HG02981 (cell line): ENCODE results near the gene SENP5.

Experiments used
- ATAC-seq: cut with Tn5 transposase; IDR thresholded peaks from one replicate; pipeline ENCODE4 v1.9.1; 2021; ENCODE audit warnings: mild to moderate bottlenecking, moderate library complexity; ENCODE audit not compliant: unreplicated experiment

Gene SENP5

DNA sequence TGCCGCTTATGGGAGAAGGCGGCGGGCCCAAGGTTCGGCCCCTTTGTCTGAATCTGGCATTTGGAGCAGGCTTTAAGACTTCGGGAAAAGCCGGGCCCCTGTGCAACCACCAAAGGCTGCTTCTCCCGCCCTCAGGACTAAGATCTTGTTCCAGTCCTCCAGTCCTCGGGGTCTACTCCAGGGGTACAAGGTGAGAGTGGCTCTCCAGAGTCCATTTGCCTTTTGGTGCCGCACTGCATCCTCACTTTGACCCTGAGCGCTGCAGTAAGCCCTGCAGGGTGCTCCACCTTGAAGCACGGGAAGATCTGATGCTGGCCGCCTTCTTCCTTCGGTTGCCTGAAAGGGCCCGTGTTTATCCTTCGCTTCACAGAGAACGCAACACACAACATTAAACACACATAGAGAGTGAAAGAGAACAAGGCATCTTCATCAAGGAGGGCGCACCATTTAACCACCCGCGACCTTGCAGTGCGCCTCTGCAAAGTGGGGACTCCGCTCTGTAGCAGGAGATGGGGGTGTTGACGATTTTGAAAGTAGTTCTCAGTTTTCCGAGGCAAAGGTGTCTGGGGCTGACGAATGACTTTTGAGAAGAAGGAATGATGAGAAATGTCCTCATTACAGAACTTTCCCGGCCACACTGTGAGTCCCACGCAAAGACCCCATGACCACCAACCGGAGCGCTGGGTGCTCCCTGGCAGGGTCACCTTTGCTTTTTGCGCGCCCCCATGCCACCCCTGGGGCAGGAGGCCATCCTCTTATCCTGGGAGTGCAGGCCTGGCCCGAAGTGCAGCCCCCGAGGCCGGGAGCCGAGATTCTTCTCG lies 99.9 kb downstream of the SENP5 start:
- ATAC-seq: no peak

DNA sequence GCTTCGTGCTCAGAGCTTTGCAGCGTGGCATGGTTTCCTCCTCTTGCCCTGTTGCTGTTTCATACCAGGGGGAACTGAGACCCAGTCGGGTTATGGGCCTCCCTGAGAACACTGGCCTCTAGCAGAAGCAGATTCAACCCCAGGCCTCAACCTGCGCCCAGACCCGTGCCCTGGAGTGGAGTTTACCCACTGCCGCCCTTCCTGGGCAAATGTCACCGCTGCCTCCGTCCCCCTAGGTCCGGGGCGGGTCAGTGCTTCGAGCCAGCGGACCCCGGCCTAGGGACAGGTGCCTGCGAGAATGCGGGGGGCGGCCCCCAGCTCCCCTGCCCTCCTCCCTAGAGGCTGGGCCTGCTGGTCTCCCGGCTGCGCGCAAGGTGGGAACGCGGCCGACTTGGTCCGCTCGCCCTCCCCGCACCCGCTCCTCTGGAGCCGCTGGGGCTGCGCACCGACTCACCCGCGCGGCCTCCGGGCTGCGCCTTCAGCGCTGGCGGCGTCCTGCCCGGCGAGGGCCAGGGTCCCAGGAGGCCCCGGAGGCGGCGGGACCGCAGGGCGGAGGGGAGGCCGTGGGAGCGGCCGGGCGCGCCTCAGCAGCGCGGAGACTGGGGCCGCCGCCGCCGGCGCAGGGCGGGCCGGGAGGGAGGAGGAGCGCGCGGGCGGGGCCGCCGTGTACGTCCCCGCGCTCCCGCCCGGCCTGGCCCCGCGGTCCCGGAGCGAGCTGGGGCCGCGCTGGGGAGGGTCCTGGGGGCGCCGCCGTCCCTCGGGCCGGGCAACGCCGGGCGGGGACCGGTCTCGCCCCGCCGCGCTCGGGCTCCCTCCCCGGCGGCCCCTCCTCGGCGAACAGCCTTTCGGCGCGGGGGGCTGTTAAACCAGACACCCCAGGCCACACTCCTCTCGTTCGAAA lies 100.8 kb downstream of the SENP5 start, which contains the start of gene PIGZ:
TSS of gene PIGZ (minus strand) at position 601 of the 901 bp plus-strand sequence. CDS start 16,802 bp downstream, outside the sequence.
- peak; percentile 43 for ATAC-seq

DNA sequence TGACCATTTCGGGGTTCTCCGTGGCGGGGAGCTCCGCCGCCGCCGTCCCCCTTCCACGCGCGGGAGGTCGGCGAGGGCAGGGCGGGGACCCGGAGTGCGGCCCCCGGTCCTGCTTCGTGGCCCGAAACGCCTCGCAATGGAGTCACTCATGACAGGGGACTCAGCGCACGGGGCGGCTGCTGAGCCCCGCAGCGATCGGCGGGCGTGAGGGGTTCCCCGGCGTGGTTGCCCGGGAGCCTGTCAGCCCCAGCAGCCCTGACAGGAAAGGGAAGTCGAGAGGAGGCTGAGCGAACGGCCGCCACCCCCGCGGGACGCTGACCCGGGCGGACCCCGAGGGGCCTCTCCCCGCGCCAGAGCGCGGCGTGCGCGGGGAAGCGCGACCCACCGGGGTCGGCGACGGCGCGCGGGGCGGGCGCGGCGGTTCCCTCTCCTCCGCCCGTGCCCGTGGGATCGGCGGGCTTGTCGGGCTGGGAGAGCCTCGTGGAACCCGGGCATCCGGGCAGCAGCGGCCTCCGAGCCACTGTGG lies 101.5 kb downstream of the SENP5 start:
- peak; percentile 45 for ATAC-seq

DNA sequence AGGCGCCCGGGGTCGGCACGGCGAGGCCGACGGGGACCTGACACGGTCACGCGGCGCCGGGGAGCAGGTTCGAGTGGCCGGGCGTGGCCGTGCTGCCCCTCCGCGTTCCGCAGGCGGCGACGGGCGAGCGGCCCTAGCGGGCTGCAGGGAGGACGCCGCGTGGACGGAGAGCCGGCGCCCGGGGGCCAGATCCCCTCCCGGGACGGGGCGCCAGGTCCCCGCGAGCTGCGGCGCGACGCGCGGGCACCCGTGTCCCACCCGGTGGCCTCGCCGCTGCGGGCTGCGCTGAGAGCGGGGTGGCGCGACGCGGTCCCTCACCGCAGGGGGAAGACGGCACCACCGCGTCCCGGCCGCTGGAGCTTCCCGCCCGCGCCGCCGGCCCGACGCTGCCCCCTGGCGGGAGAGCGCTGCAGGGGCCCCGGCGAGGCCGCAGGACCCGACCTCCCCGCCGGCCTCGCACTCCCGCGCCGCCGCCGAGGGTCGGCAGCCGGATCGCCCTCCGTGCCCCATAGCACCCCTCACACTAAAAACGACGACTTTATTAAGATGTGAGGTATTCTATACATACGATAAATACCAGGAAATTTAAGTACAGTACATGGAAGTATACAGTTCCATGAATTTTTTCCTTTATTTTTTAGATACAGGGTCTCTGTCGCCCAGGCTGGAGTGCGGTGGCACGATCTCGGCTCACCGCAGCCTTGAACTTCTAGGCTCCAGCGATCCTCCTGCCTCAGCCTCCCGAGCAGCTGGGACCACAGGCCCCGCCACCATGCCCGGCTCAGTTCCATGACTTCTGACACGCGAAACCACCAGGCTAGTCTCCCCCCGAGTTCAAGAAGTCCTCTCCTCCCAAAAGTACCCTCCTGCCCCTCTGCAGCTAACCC lies 102.2 kb downstream of the SENP5 start:
- ATAC-seq: peak; percentile 45

DNA sequence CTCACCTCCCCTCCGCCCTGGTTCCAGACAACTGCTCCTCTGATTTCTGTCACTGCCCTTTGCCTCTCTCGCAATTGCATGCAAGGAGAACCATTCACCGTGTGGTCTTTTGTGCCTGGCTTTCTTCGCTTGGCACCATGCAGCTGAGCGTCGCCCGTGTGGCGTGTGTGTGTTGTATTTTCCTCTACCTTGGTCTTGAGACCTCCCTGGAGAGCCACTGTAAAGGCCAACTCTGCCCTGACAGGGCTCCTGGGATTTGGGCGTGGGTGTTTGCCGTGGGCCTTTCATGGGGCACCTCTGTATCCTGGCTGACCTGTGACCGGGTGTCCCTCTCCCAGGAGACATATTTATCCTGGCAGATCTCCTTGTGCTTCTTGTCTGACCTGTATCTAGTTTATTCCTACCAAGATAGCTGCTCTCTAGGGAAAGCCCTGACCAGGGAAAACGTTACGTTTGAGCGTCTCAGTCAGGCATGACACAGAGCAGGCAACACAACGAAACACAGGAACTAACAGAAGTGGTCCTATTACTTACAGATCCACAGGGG lies 102.9 kb downstream of the SENP5 start:
- ATAC-seq: no peak

DNA sequence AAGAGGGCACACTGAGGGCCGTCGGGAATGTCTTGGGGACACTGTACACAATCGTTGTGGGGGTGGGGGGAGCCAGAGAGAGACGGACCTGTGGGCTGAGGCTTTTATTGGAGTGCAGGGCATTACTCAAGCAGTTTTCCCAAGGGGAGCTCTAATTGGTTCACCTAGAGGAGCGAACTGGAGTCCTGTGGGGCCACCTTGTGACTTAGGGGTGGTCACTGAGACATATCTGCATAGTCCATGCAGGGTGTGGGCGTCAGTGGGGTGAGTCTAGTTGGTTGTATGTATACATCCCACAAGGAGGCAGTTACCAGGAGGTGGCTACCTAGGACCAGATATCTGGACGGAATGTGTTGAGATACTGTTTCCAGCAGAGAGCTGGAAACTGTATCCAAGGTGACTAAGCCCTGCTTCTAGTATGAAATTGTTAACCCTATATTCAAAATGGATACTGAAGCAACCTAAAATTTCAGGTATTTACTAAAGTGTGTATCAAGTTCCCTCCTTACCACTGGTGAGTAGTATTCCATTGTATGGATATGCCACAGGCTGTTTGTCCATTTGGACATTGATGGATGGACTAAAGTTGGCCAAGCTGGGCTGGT lies 103.5 kb downstream of the SENP5 start:
- no peak for ATAC-seq

DNA sequence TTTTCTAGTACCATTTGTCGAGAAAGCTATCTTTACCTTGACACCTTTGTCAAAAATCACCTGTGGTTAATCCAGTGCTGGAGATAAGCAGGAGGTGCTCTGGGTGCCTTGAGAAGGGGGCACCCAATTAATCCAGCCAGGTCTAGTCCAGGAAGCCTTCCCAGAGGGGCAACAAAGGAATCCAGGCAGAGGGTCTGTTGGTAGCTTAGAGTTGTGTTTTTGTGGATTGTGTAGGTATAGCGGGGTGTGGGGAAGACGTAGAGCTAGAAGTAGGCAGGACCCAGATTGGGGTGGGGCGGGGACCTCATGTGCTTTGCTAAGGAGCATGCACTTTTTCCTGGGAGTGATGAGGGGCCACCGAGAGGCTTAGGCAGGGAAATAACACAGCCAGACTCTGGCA lies 106.9 kb downstream of the SENP5 start:
- no peak for ATAC-seq

DNA sequence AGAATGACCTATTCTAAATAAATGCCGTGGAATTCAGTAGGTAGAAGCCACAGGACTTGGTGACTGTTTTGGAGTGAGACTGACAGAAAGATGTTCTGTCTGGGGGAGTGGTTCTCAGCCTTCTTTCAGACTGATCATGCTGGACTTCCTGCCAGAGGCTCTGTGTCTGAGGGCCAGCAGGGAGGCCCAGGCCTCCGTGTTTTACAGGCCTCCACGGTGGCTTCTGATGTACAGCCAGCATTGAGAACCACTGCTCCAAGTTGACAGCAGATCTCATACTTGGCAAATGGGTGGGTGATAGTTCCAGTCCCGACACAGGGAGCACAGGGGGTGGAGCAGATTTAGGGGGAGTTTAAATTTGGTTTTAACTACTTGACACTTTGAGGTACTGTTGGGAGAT lies 107.6 kb downstream of the SENP5 start:
- ATAC-seq: no peak

DNA sequence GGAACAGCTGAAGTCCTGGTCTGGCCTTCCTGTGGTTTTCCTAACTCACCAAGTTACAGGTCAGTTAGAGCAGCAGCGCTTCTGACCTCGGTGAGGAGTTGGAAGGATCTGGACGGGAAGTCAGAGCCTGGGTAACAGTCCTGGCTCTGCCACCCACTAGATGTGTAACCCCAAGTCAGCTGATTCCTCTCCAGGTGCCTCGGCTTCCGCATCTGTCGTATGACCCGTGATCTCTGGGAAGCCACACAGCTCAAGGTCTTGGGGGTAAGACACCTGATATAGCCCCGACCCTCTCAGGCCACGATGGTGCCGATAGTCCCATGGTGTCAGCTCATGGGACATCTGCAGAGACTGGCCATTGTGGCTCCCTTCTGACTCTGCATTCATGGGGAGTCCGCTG lies 109.2 kb downstream of the SENP5 start:
- no peak for ATAC-seq

DNA sequence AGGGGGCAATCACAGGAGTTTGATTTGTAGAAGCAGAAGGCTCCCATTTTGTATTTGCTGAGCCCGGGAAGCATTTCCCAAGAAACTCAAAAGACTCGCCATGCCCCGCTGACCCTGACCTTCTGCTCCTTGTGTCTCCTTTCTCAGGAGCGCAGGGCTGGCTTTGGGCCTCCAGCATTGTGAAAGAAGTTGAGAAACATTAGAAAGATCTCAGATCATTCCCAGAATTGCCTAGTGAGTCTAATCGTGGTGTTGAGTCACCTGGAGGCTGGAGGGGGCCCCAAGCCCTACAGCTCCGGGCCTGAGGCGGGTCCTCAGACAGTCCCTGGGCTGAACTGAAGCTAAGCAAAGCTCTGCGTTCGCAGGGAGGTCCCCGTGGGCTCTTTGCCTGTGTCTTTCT lies 111.8 kb downstream of the SENP5 start:
- ATAC-seq: no peak

DNA sequence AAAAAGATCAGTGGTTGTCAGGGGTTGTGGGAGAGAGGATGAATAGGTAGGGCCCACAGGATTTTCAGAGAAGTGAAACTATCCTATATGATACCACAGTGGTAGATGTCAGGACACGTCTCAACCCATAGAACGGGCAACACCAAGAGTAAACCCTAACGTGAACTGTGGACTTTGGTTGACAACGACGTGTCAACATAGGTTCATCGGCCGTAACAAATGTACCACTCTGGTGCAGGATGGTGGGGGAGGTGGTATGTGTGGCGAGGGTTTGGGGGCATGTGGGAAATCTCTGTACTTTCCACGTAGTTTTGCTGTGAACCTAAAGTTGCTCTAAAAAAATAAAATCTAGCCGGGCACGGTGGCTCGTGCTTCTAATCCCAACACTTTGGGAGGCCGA lies 113.9 kb downstream of the SENP5 start:
- no peak for ATAC-seq

DNA sequence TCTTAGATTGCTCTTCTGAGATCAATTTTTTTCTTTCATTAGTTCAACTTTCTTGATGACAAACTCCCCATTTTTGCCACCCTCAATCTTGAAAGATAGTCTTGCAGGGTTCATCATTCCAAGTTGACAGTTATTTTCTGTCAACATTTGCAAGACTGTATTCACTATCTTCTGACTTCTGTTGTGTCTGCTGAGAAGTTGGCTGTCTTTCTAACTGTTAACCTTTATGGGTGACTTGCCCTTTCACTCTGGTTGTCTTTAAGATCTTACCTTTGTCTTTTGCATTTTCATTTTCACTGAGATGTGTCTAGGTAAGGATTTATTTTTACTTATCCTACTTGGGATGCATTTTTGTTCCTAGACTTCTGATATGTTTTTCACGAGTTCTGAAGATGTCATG lies 115.5 kb downstream of the SENP5 start:
- no peak for ATAC-seq
